ENCODE data around the gene MRPL48.

- TF ChIP-seq POLR2A (IDR thresholded peaks at IDR 0.05; ENCODE audit: low read depth, low read length), result peak; percentile 85
- no peak for TF ChIP-seq EZH2 (IDR thresholded peaks at IDR 0.05; ENCODE audit: borderline replicate concordance, control insufficient read depth, low read depth, low read length)
- no peak for TF ChIP-seq LARP7 (IDR thresholded peaks at IDR 0.05)
Observed at GRCh38 chr11:73779084-73779902, 8.4 kb upstream of the MRPL48 start.
